ENCODE measurements around the gene ANKFN1. TPM values are rescaled to one million over a fixed set of nuclear protein-coding genes. Genes with fewer than 3 reads are reported as not detected.

ANKFN1 gene
- polyA plus RNA-seq, 1 donor, result 0.93 TPM

GRCh38 chr17:56177361-56177760 lies 24.1 kb downstream of the ANKFN1 start:
- DNase-seq, result no peak

- DNase-seq, result no peak
Measured at GRCh38 chr17:56178203-56178602, 24.9 kb downstream of the ANKFN1 start.

- DNase-seq, result no peak
Measured at GRCh38 chr17:56182081-56182480, 28.8 kb downstream of the ANKFN1 start.

GRCh38 chr17:56184650-56185049 lies 31.4 kb downstream of the ANKFN1 start:
- DNase-seq, result no peak

- no peak for DNase-seq
Measured at GRCh38 chr17:56185491-56186221, 32.4 kb downstream of the ANKFN1 start.

GRCh38 chr17:56186222-56186786 lies 33.0 kb downstream of the ANKFN1 start:
- no peak for DNase-seq

- no peak for DNase-seq
Measured at GRCh38 chr17:56203430-56203829, 50.2 kb downstream of the ANKFN1 start.

- DNase-seq, result no peak
Measured at GRCh38 chr17:56206351-56206750, 53.1 kb downstream of the ANKFN1 start.

GRCh38 chr17:56213031-56213430 lies 59.8 kb downstream of the ANKFN1 start:
- no peak for DNase-seq

GRCh38 chr17:56217921-56218320 lies 64.6 kb downstream of the ANKFN1 start:
- no peak for DNase-seq

GRCh38 chr17:56222255-56222654 lies 69.0 kb downstream of the ANKFN1 start:
- no peak for DNase-seq

- no peak for DNase-seq
Measured at GRCh38 chr17:56230660-56231059, 77.4 kb downstream of the ANKFN1 start.

GRCh38 chr17:56231252-56231651 lies 78.0 kb downstream of the ANKFN1 start:
- DNase-seq, result no peak

- no peak for DNase-seq
Measured at GRCh38 chr17:56231693-56232092, 78.4 kb downstream of the ANKFN1 start.

- no peak for DNase-seq
Measured at GRCh38 chr17:56244268-56244890, 91.1 kb downstream of the ANKFN1 start.

GRCh38 chr17:56247816-56248215 lies 94.5 kb downstream of the ANKFN1 start:
- DNase-seq, result no peak

- no peak for DNase-seq
Measured at GRCh38 chr17:56257075-56257474, 103.8 kb downstream of the ANKFN1 start.

- no peak for DNase-seq
Measured at GRCh38 chr17:56260376-56261002, 107.2 kb downstream of the ANKFN1 start.

GRCh38 chr17:56262803-56263202 lies 109.5 kb downstream of the ANKFN1 start:
- no peak for DNase-seq

- DNase-seq, result no peak
Measured at GRCh38 chr17:56269556-56270389, 116.5 kb downstream of the ANKFN1 start.

- no peak for DNase-seq
Measured at GRCh38 chr17:56274491-56274890, 121.2 kb downstream of the ANKFN1 start.

- DNase-seq, result no peak
Measured at GRCh38 chr17:56284482-56284881, 131.2 kb downstream of the ANKFN1 start.
